ENCODE results near the gene RBBP7.

RBBP7 gene

GRCh38 chrX:16825264-16826035 is 44.7 kb downstream of the RBBP7 start:
- DNase-seq (ENCODE audit: low read depth): no peak

- DNase-seq (ENCODE audit: low read depth): no peak
Observed at GRCh38 chrX:16822723-16823122, 47.4 kb downstream of the RBBP7 start.

- DNase-seq (ENCODE audit: low read depth): no peak
Observed at GRCh38 chrX:16819634-16820033, 50.5 kb downstream of the RBBP7 start.

- no peak for DNase-seq (ENCODE audit: low read depth)
Observed at GRCh38 chrX:16814597-16814996, 55.6 kb downstream of the RBBP7 start.

- DNase-seq (ENCODE audit: low read depth): no peak
Observed at GRCh38 chrX:16807976-16808542, 62.1 kb downstream of the RBBP7 start.

GRCh38 chrX:16807548-16807947 is 62.6 kb downstream of the RBBP7 start:
- no peak for DNase-seq (ENCODE audit: low read depth)

GRCh38 chrX:16804923-16805464 is 65.2 kb downstream of the RBBP7 start:
- no peak for DNase-seq (ENCODE audit: low read depth)

GRCh38 chrX:16797841-16798240 is 72.3 kb downstream of the RBBP7 start:
- no peak for DNase-seq (ENCODE audit: low read depth)

GRCh38 chrX:16797358-16797757 is 72.8 kb downstream of the RBBP7 start:
- DNase-seq (ENCODE audit: low read depth): no peak

GRCh38 chrX:16796298-16796697 is 73.9 kb downstream of the RBBP7 start:
- DNase-seq (ENCODE audit: low read depth): no peak
